Activated CD8-positive, alpha-beta memory T cell treated with anti-CD3 and anti-CD28 coated beads, Interleukin-2, amount 50 U/mL, for 1 hour (primary cell): Measurements from ENCODE around the gene IL36B.

Experiments
- DNase-seq: peaks from one replicate; pipeline ENCODE4 v3.0.0-alpha.2; 2020; ENCODE audit errors: extremely low read depth

The IL36B gene

GRCh38 chr2:113053666-113054065 lies 999 bp upstream of the IL36B start:
- no peak for DNase-seq

GRCh38 chr2:113050921-113051895 lies 1.5 kb downstream of the IL36B start:
- DNase-seq, result no peak

DNA sequence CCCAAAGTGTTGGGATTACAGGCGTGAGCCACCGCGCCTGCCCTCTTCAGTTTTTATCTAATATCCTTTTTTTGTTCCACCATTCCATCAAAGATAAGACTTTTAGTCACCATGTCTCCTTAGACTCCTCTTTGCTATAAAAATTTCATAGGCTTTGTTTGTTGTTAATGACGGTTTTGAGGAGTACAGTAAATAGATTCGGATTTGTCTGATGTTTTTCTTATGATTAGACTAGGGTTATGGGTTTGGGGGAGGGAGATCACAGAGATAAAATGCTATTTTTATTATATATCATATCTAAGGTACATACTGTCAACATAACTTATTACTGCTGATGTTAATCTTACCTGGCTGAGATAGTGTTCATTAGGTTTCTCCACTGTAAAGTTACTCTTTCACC lies 6.2 kb downstream of the IL36B start:
- no peak for DNase-seq

- DNase-seq, result no peak
Observed at GRCh38 chr2:113041871-113042270, 10.8 kb downstream of the IL36B start.

GRCh38 chr2:113039719-113040118 lies 12.9 kb downstream of the IL36B start:
- no peak for DNase-seq

GRCh38 chr2:113039158-113039557 lies 13.5 kb downstream of the IL36B start:
- no peak for DNase-seq

DNA sequence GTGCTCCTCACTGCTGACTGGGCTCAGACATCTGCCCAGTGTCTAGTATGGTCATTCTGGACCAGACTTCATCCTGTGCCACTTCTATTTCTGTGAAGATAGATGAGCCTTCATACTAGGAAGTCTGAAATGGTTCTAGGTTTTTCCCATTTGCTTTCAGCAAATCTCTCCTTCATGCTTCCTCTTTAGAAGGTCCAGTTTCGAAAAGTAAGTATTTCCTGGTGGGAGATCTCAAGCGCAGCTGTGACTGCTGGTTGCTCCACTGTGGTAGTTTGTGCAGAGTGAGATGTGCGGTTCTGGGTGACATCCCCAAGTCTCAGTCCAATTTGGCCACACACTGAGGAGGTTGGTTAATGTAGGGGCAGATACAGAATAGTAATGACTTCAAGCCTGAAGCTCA lies 14.4 kb downstream of the IL36B start:
- no peak for DNase-seq

DNA sequence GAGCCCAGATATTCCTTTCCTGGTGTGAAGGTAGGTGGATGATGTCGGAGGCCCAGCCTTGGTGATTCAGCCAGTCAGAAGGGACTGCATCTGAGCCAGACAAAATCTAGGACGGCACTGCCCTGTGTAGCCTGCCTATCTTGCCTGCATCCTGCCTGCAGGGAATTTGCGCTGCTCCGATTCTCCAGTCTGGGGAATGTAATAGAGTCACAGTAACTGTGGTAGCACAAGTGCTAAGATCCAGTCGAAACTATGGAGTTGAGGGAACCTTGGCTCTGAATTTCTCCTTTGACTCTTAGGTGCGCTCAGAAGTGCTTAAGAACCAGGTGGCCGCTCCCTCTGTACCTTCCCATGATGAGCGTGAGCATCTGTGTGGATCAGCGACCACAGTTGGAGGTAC lies 15.9 kb downstream of the IL36B start:
- no peak for DNase-seq

DNA sequence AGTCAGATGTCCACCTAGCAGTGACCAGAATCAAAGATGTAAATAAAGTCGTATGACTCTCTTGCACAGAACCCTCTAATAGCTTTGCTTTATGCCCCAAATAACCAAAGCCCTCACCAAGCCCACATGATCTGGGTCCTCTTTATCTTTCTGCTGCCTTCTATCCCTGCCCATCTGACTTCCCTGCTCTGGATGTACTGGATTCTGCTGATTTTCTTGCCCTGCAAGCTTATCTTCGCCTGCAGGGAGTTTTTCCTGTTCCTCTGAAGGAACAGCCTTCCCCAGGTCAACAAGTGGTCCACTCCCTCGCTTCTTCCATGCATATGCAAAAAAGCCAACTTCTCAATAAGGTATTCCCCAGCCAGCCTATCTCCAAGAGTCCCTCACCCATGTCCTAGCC lies 18.7 kb downstream of the IL36B start:
- no peak for DNase-seq

DNA sequence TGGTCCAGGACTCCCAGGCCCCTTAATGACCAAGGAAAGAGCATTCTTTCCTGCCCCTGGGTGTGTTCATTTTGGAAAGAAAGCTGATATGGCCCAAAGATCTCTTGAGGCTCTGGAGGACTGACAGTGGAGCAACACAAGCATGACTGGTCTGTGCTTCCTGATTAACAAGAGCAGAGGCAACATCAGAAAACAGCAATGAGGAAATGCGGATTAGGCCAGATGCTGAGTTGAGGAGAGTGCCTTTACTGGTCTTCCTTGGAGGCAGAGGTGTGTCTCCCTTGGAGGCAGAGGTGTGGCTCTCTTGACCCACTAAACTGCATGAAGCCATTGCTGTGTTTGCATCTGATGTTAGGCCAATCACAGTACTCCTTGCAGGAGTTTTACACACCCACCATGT lies 19.9 kb downstream of the IL36B start:
- DNase-seq, result no peak

- DNase-seq, result no peak
Observed at GRCh38 chr2:113028112-113028511, 24.6 kb downstream of the IL36B start.

DNA sequence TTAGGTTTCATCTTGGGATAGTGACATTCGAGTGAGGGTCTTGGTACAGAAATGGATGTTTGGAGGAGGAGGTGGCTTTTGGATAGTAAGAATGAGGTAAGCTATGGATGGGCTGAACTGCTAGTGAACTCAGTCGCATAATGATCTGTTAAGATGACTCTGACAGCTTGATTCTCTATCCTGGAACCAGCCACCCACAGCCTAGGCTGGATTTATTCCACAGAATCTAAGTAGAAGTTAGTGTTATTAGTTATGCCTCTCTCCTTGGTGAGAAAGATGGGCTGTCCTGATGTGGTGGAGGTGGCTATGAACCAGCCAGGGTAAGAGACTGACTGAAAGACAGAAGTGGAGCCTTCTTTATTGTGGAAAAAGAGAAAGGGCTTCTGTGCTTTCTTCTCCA lies 25.0 kb downstream of the IL36B start:
- DNase-seq, result no peak

- no peak for DNase-seq
Observed at GRCh38 chr2:113025737-113026136, 26.9 kb downstream of the IL36B start.

DNA sequence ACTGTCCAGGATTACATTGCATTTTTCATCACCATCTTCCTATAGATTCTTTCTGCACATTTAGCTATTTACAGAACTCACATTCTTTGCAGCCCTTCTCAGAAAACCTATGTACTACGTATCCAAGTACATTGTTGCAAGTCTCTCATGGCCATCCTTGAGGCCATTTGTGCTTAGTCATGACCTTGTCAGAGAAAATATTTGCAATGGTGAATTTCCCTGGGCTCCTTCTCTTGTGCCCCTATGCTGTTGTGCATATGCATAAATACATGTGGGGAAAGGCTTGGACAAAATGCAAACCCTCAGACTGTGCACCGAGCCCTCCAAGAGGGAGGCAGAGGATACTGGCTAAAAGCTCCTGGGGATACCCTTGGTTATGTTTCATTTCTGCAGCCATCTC lies 27.9 kb downstream of the IL36B start:
- no peak for DNase-seq

DNA sequence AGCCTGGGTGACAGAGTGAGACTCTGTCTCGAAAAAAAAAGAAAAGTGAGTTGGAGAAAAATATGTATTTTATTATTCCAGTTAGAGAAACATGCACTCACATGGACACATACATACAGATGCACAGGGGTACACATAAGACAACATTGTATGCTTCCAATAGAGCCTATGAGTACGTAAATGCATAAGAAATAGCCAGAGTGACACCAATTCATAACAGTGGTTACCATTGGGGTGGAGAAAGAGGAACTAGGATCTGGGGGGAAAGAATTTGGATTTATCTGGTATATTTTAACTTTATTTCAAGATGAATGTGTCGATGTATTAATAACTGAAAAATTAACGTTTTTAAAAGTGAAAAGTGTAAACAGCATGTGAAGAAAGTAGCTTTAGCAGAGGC lies 31.4 kb downstream of the IL36B start:
- DNase-seq, result no peak

GRCh38 chr2:113018509-113018908 lies 34.2 kb downstream of the IL36B start:
- DNase-seq, result no peak

GRCh38 chr2:113015655-113016054 lies 37.0 kb downstream of the IL36B start:
- no peak for DNase-seq

- DNase-seq, result no peak
Observed at GRCh38 chr2:113015042-113015441, 37.6 kb downstream of the IL36B start.

DNA sequence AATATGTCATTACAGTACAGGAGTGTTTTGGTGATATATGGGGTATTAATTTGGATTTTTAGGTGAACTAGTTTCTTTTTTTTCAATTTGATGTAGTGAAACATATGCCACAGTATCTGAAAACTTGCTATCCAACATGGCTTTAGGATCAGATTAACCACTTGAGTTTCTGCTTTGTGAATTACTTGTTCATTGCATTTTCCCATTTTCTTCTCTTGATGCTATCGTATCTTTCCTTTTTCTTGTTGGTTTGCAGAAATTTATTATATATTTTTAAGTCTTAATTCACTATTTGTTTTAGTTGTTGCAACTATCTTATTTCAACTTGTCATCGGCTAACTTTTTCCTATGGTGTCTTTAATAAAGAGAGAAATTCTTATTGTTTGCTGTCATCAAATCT lies 38.6 kb downstream of the IL36B start:
- DNase-seq, result no peak

DNA sequence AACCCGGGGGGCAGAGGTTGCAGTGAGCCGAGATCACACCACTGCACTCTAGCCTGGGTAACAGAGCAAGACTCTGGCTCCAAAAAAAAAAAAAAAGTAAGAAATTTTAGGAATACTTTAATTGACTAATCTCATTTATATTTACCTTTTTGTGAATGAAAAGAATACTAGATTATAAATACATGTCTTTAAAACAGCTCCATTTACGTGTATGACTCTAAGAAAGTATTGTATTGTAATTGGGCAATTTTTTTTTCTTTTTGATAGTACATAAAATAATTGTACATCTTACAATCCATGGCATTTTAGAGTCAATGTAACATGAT lies 39.4 kb downstream of the IL36B start:
- no peak for DNase-seq

DNA sequence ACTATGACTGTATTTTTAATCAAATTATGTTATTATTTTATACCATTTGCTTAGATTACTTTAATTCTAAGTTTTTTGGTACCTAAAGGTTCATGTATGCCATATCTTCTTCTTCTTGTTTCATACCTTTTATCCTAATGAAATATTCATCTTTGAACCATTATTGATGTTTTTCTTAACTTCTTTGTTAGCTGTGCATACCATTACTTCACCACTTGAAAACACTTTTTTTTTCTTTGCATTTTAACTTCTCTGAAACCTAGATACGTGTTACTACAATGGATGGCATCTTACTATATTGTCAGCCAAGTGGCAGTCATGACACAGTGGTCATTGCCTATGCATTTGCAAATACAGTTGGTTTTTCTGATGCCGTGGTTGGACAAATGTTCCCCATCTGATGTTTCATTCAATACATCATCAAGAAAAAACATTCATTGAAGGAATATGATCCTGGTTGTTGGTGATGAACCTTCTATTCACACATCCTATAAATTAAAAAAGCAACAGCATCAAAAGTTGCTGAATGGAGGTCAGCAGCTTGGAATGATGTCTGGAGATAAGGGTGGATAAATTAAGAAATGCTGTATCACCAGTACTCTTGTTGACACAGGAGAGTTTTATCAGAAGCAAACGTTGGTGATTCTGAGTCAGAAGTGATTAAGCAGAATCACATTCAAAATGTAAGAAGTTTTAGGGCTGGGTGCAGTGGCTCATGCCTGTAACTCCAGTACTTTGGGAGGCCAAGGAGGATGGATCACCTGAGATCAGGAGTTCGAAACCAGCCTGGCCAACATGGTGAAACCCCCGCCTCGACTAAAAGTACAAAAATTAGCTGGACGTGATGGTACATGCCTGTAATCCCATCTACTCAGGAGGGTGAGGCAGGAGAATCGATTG lies 40.0 kb downstream of the IL36B start:
- no peak for DNase-seq

DNA sequence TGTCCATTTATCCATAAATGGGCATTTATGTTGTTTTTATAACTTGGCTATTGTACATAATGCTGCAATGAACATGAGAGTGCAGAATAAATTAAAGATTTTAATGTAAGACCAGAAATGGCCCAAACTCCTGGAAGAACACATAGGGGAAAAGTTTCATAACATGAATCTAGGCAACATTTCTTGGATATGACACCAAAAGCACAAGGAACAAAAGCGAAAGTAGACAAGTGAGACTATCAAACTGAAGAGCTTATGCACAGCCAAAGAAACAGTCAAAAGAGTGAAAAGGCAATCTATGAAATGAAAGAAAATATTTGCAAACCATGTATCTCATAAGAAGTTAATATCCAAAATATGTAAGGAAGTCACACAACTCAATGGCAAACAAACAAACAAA lies 41.6 kb downstream of the IL36B start:
- no peak for DNase-seq

- DNase-seq, result no peak
Observed at GRCh38 chr2:113010088-113010487, 42.6 kb downstream of the IL36B start.
